BLaER1 treated with 17β-estradiol and CSF1 and Interleukin-3, amounts not matched to agents 10 nM and 100 nM (cell line): ENCODE data around the gene RPS6KA2.
A peak's percentile ranks its signal among the peaks of the same experiment; 100 is the strongest.

Source experiments
- H3K27ac ChIP-seq, 11 experiments: shearing (Covaris generic); formaldehyde crosslinking; 2 replicates each; pipeline ENCODE4 v1.8.1; 2022
- H3K27me3 ChIP-seq, 11 experiments: shearing (Covaris generic); formaldehyde crosslinking; 2 replicates each; pipeline ENCODE4 v1.8.1; 2022
- H3K36me3 ChIP-seq, 11 experiments: shearing (Covaris generic); formaldehyde crosslinking; 2 replicates each; pipeline ENCODE4 v1.8.1; 2022
- H3K4me1 ChIP-seq, 10 experiments: shearing (Covaris generic); formaldehyde crosslinking; 2 replicates each; pipeline ENCODE4 v1.8.1; 2022
- H3K4me2 ChIP-seq, 11 experiments: shearing (Covaris generic); formaldehyde crosslinking; 2 replicates each; pipeline ENCODE4 v1.8.1; 2022
- H3K4me3 ChIP-seq, 10 experiments: shearing (Covaris generic); formaldehyde crosslinking; 2 replicates each; pipeline ENCODE4 v1.8.1; 2022
- H3K9ac ChIP-seq, 11 experiments: shearing (Covaris generic); formaldehyde crosslinking; 2 replicates each; pipeline ENCODE4 v1.8.1; 2022
- H3K9me3 ChIP-seq, 11 experiments: shearing (Covaris generic); formaldehyde crosslinking; replicated peaks in 1 of 11; 2 replicates each; pipeline ENCODE4 v1.8.1; 2022
- H4K20me1 ChIP-seq, 11 experiments: shearing (Covaris generic); formaldehyde crosslinking; 2 replicates each; pipeline ENCODE4 v1.8.1; 2022
- Cebpa-rat ChIP-seq, 11 experiments: shearing (Covaris generic); IDR thresholded peaks; 2 replicates each; pipeline ENCODE4 v1.8.1; 2022

The RPS6KA2 gene

DNA sequence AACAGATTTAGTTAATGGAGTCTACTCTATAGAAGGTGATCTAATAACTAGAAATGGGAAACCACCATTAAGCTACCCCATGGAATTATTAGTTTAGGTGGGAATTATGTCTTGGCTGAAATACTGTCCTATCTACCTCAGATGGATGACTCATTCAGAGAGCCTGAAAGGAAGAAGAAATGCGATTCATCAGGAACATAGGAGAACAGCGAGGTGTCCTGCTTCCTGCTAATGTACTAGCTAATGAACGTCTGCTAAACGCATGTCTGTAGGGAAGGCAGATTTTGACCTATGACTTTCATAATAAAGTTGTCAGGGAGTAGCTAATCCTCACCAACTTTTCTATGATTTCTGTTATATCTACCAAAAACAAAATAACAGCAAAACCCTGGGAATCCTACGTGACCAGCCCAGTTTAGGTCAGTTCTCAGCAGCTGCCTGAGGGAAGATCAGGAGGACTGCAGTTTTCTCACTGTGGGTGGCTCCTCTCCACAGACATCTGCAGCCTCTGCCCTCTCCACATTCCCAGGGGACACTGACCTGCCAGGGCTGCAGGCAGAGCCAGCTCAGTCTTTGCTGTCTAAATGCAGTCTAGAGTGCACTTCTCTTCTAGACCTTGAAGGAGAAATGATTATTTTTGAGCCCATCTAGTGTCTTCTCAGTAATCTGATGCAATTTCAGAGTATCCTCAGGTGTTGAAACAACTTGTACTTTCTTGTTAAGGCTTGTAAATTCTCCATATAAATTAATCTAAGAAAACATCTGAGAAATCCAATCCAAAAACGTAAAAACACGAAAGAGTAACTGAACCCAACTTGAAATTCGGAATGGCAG lies 266.6 kb downstream of the RPS6KA2 start:
- H3K4me3 ChIP-seq: no peak overlapping the region
- TF ChIP-seq Cebpa-rat (IDR thresholded peaks at IDR 0.05): no peak
- H3K27me3 ChIP-seq: no peaks in the 10 kb centered on the region
- H3K27ac ChIP-seq: 0 out of 22 replicates have a peak overlapping the region, but pooled peaks of 1 of the 11 experiments have one; percentile 3
- no peak overlapping the region for H3K9ac ChIP-seq
- H3K4me2 ChIP-seq: peak overlapping the region in 10 of 11 experiments; percentile 10 to 46 (median 23); a peak in 13 of 22 replicates
- peaks cover 17 to 25% (median 21%) of the 10 kb centered on the region in 11 experiments; a peak in 18 of 22 replicates for H3K36me3 ChIP-seq
- peaks cover 13 to 31% (median 27%) of the 10 kb centered on the region in 10 experiments for H3K4me1 ChIP-seq
- peaks cover 0 to 13% (median 7%) of the 10 kb centered on the region in 11 experiments; a peak in 8 of 22 replicates for H3K9me3 ChIP-seq
- H4K20me1 ChIP-seq: no peaks in the 10 kb centered on the region; a peak in 1 of 22 replicates
